Prostate gland (tissue), 2 donors: ENCODE measurements around the gene SHROOM3. TPM values are rescaled to one million over a fixed set of nuclear protein-coding genes. Genes with fewer than 3 reads are reported as not detected.

Experiments used
- DNase-seq: peaks from one replicate; pipeline ENCODE4 v3.0.0-alpha.2; 2019; ENCODE audit warnings: low spot score
- H3K27ac ChIP-seq, 2 donors: fragments of 200-600 bp; sonication (generic); 2 replicates each; pipeline ENCODE4 v1.5.1; 2017 to 2019
- H3K27me3 ChIP-seq: fragments of 200-600 bp; sonication (generic); replicated peaks from 2 replicates; pipeline ENCODE4 v1.5.1; 2019; ENCODE audit not compliant: insufficient read depth
- H3K36me3 ChIP-seq, 2 donors: fragments of 200-600 bp; sonication (generic); 1 replicate in 1 of 2; 2 replicates in 1 of 2; pipeline versions ENCODE4 v1.5.1 to v1.8.1; 2017 to 2019
- H3K4me1 ChIP-seq: fragments of 200-600 bp; sonication (generic); replicated peaks from 2 replicates; pipeline ENCODE4 v1.5.1; 2019
- H3K4me3 ChIP-seq, 2 donors: fragments of 200-600 bp; sonication (generic); 2 replicates each; pipeline ENCODE4 v1.5.1; 2017 to 2019
- H3K9me3 ChIP-seq: fragments of 200-600 bp; sonication (generic); 2 replicates; pipeline ENCODE4 v1.5.1; 2017
- POLR2A ChIP-seq: fragments of 450-650 bp; IDR thresholded peaks from one replicate; pipeline ENCODE4 v1.6.1; 2016; ENCODE audit warnings: antibody characterized with exemption, mild to moderate bottlenecking
- POLR2AphosphoS5 ChIP-seq: sonication (generic); formaldehyde crosslinking; IDR thresholded peaks from one replicate; pipeline ENCODE4 v1.6.1; 2017; ENCODE audit warnings: antibody characterized with exemption
- WGBS: methylation state at CpG from one replicate; pipeline ENCODE4 v1.1.5; 2018; 5-methylcytosine and 5-hydroxymethylcytosine counted together
- intact Hi-C: fragments of 100-400 bp; cut with DNase I; formaldehyde crosslinking; loops from one replicate; pipeline ENCODE4 v1.14.2; 2022
- total RNA-seq, 2 donors: library from RNA; depleted of rRNA; stranded (reverse); fragments of >200 nt; gene quantifications; one replicate each; pipeline ENCODE4 v1.1.0, GENCODE V29; 2016
- TF ChIP-seq, protein P1 (sequence below), 4 experiments: fragments of 200-600 bp in 2 of 4; fragments of 450-650 bp in 2 of 4; sonication (generic) in 2 of 4; IDR thresholded peaks; 1 replicate in 3 of 4; 2 replicates in 1 of 4; pipeline ENCODE4 v1.5.1; 2016 to 2019; ENCODE audit warnings: antibody characterized with exemption in 4 of 4, mild to moderate bottlenecking in 2 of 4, moderate library complexity in 2 of 4

Gene SHROOM3
- total RNA-seq, 2 donors from 2014 or later: 107 to 137 TPM

DNA sequence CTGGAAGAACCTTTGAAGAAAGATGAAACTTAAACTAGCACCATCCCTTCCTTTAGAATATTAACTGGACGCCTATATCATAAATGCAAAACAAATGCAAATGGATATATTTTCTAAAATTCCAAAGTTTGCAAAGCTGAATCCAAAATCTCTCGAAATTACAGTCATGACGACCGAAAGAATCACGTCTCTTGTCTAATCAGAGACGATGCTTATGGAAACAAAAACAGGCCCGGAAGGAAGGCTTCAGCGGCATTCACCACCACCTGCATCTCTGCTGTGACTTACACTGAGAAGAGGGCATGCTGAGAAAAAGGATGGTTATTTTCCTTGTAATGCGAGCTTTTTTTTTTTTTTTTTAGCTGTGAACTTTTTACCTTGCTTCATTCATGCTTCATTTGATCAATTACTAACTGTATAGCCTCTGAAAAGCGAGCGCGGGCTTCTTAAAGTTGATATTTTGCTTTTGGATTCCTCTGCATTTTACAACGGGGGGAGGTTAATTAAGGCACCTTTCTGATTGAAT is 253.7 kb downstream of the SHROOM3 start:
- H3K36me3 ChIP-seq: no peaks in the 10 kb centered on the region
- H3K9me3 ChIP-seq: no peaks in the 10 kb centered on the region
- peak; percentile 24 for DNase-seq
- no peaks in the 10 kb centered on the region for H3K27me3 ChIP-seq
- intact Hi-C loops: loop anchor here (5.0 kb wide), 2 partner anchors 61 to 69 kb away; no protein-coding TSS in a partner anchor
- H3K4me3 ChIP-seq: peak overlapping the region; percentile 50 to 64
- peaks cover 16% of the 10 kb centered on the region for H3K4me1 ChIP-seq
- TF ChIP-seq POLR2A: no peak
- TF ChIP-seq POLR2AphosphoS5: no peak
- TF ChIP-seq, protein P1, sequence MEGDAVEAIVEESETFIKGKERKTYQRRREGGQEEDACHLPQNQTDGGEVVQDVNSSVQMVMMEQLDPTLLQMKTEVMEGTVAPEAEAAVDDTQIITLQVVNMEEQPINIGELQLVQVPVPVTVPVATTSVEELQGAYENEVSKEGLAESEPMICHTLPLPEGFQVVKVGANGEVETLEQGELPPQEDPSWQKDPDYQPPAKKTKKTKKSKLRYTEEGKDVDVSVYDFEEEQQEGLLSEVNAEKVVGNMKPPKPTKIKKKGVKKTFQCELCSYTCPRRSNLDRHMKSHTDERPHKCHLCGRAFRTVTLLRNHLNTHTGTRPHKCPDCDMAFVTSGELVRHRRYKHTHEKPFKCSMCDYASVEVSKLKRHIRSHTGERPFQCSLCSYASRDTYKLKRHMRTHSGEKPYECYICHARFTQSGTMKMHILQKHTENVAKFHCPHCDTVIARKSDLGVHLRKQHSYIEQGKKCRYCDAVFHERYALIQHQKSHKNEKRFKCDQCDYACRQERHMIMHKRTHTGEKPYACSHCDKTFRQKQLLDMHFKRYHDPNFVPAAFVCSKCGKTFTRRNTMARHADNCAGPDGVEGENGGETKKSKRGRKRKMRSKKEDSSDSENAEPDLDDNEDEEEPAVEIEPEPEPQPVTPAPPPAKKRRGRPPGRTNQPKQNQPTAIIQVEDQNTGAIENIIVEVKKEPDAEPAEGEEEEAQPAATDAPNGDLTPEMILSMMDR (IDR thresholded peaks at IDR 0.05): no peak
- WGBS: 20% methylated on average over 13 of the region's 13 CpGs
- peak overlapping the region; percentile 88 for H3K27ac ChIP-seq

DNA sequence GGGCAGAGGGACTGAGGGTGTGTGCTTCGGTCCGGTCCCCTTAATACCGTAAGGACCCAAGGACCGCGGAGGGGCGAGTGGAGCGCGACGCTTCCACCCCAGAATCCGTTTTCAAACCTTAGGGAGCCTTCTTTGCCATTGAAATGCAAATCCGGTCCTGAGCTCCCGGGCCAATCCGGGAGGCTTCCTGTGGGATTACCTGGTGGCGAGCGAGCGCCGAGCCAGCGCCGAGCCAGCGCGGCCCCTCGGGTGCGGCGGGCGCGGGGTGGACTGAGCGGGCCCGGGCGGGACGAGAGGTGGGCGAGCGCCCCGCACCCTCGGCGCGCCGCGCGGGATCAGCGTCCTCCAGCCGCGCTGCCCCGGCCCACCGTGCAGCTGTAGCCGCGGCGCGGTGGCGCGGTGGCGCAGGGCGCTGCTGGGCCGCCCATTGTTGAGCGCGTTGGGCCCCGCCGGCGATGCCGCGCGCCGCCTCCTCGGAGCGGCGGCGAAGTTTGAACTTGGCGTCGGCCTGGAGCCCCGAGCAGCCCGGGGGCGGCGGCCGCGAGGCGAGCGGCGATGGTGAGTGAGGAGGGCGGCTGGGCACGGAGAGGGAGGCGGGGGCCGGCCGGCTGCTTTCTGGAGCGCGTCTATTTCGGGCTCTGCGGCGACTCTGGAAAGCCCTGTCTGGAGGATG is 254.3 kb downstream of the SHROOM3 start:
- TF ChIP-seq POLR2A: no peak
- TF ChIP-seq POLR2AphosphoS5: no peak
- TF ChIP-seq, protein P1 (IDR thresholded peaks at IDR 0.05): no peak
- intact Hi-C loops: loop anchor here (5.0 kb wide), 2 partner anchors 62 to 68 kb away; no protein-coding TSS in a partner anchor
- H3K27me3 ChIP-seq: no peaks in the 10 kb centered on the region
- H3K4me3 ChIP-seq: peak overlapping the region; percentile 50 to 64
- peaks cover 16% of the 10 kb centered on the region for H3K4me1 ChIP-seq
- H3K9me3 ChIP-seq: no peaks in the 10 kb centered on the region
- DNase-seq: peak; percentile 60
- no peaks in the 10 kb centered on the region for H3K36me3 ChIP-seq
- under 1% methylated on average over 36 of the region's 87 CpGs for WGBS
- peak overlapping the region; percentile 88 for H3K27ac ChIP-seq

DNA sequence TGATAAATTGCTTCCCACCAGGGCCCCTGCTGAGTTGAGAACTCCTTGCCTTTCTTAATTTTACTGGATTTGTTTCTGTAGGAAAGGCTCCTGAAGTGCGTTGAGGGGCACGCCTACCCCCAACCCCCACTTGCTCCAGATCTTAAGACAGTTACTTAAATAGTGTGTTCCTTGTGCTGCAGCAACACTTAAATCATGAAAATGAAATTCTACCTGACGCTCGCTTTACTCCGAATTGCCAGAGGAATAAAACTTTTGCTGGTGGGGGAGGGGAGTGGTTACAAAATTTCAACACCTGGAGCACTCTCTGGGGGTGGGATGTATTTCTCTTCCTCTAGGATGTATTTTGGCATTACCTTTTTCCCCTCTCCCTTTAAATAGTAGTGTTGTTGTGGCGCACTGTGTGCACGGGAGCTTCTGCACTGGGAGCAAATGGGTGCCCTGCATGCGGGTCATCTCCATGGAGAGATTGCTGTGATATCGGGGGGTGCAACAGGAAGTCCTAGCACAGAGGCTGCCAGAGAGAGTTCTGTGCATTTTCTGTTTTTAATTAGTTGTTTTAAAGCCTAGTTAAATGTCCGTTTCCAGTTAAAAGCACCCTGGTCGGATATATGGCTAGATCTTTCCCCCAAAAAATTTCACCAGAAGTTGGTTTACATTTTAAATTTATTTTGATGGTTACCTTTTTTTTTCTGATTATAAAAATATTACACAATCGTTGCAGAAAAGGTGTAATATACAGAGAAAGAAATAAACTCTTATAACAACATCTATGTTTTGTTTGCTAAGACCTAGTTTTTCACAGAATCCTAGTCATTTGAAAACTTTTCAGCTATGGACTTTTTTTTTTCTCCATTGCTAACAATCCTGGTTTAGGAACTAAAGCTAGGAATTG is 255.2 kb downstream of the SHROOM3 start:
- peak overlapping the region; percentile 50 to 64 for H3K4me3 ChIP-seq
- no peak for DNase-seq
- peaks cover 16% of the 10 kb centered on the region for H3K4me1 ChIP-seq
- TF ChIP-seq POLR2AphosphoS5: no peak
- TF ChIP-seq POLR2A: no peak
- TF ChIP-seq, protein P1 (IDR thresholded peaks at IDR 0.05): no peak
- no peaks in the 10 kb centered on the region for H3K36me3 ChIP-seq
- intact Hi-C loops: no loop called here
- no peaks in the 10 kb centered on the region for H3K9me3 ChIP-seq
- WGBS: 4% methylated on average over 12 of the region's 12 CpGs
- peak overlapping the region; percentile 88 for H3K27ac ChIP-seq
- no peaks in the 10 kb centered on the region for H3K27me3 ChIP-seq

DNA sequence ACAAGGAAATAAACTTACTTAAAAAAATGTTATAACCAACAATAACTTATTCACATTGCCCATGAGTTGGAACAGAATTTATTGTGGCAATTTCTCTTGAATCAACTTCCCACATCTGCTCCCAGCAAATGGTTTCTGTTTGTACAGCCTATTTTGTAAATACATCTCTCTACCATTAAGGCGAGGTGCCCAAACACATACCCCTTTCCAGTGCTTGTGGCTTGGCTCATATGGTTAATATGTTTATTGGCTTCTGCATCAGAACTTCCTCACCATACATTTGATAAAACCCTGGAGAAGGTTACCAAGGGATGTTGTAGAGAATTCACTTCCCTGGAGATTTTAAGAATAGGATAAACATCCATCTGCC is 255.9 kb downstream of the SHROOM3 start:
- H3K36me3 ChIP-seq: no peaks in the 10 kb centered on the region
- no peaks in the 10 kb centered on the region for H3K9me3 ChIP-seq
- TF ChIP-seq, protein P1 (IDR thresholded peaks at IDR 0.05): no peak
- no peak for TF ChIP-seq POLR2A
- TF ChIP-seq POLR2AphosphoS5: no peak
- peak overlapping the region in 1 of 2 donors; percentile 50 for H3K4me3 ChIP-seq
- no peaks in the 10 kb centered on the region for H3K27me3 ChIP-seq
- peaks cover 16% of the 10 kb centered on the region for H3K4me1 ChIP-seq
- intact Hi-C loops: no loop called here
- 58% methylated on average over 1 of the region's 1 CpG for WGBS
- no peak for DNase-seq
- peak overlapping the region; percentile 88 for H3K27ac ChIP-seq
